Measurements from ENCODE around the gene TAPBPL. TPM values are rescaled to one million over a fixed set of nuclear protein-coding genes. Genes with fewer than 3 reads are reported as not detected.
"Not testable (repeated sequence)": the region's sequence is repeated elsewhere in the genome, so short reads cannot be mapped to it uniquely, and the experiment has no call there.

TAPBPL gene
- total and polyA plus RNA-seq, 9 donors = 10.3 to 37.5 (median 16.5) TPM

- Histone ChIP-seq H3K27me3 (no peaks in the 10 kb centered on the region), H3K9me3 (no peaks in the 10 kb centered on the region), H3K4me3 (no peak overlapping the region), H3K4me1 (ENCODE audit: insufficient read depth) (peaks cover 3% of the 10 kb centered on the region), H3K27ac (no peak overlapping the region), H3K36me3 (no peaks in the 10 kb centered on the region)
- intact Hi-C loops (cut with DNase I) = no loop called here
- WGBS, 3 donors = 60 to 66% (median 64%) methylated on average over 11 of the region's 11 CpGs
- no peak for DNase-seq
- TF ChIP-seq POLR2A (IDR thresholded peaks at IDR 0.05) (no peak), CTCF (IDR thresholded peaks at IDR 0.05) (no peak), EP300 (IDR thresholded peaks at IDR 0.05) (no peak)
Observed at GRCh38 chr12:6472491-6472890, 20.6 kb downstream of the TAPBPL start.

- intact Hi-C loops (cut with DNase I); DNase-seq; H3K27me3 ChIP-seq; H3K27ac ChIP-seq; H3K9me3 ChIP-seq; H3K4me3 ChIP-seq; H3K36me3 ChIP-seq; H3K4me1 ChIP-seq (ENCODE audit: insufficient read depth): not testable (repeated sequence)
- 86 to 91% (median 89%) methylated on average over 24 to 47 of the region's 48 CpGs for WGBS, 3 donors
Observed at GRCh38 chr12:6475233-6475975, 23.6 kb downstream of the TAPBPL start.

GRCh38 chr12:6476489-6476888 is 24.6 kb downstream of the TAPBPL start:
- no peak for DNase-seq
- 42 to 53% (median 43%) methylated on average over 3 of the region's 3 CpGs for WGBS, 3 donors
- Histone ChIP-seq H3K9me3 (no peaks in the 10 kb centered on the region), H3K27ac (no peak overlapping the region), H3K4me3 (no peak overlapping the region), H3K27me3 (no peaks in the 10 kb centered on the region), H3K4me1 (ENCODE audit: insufficient read depth) (no peaks in the 10 kb centered on the region), H3K36me3 (no peaks in the 10 kb centered on the region)
- intact Hi-C loops (cut with DNase I) = no loop called here
- TF ChIP-seq CTCF (IDR thresholded peaks at IDR 0.05) (no peak), POLR2A (IDR thresholded peaks at IDR 0.05) (no peak), EP300 (IDR thresholded peaks at IDR 0.05) (no peak)

GRCh38 chr12:6477601-6478377 is 25.9 kb downstream of the TAPBPL start:
- H3K36me3 ChIP-seq; H3K4me1 ChIP-seq (ENCODE audit: insufficient read depth); H3K27ac ChIP-seq; H3K9me3 ChIP-seq; H3K4me3 ChIP-seq; H3K27me3 ChIP-seq; intact Hi-C loops (cut with DNase I); DNase-seq: not testable (repeated sequence)
- WGBS, 3 donors = 91 to 93% (median 92%) methylated on average over 36 to 37 of the region's 37 CpGs

GRCh38 chr12:6478416-6478815 is 26.6 kb downstream of the TAPBPL start:
- no peak overlapping the region for H3K27ac ChIP-seq
- WGBS, 3 donors = 70 to 74% (median 70%) methylated on average over 18 to 20 of the region's 20 CpGs
- no peaks in the 10 kb centered on the region for H3K36me3 ChIP-seq
- H3K4me3 ChIP-seq = no peak overlapping the region
- DNase-seq = no peak
- no peaks in the 10 kb centered on the region for H3K27me3 ChIP-seq
- intact Hi-C loops (cut with DNase I) = no loop called here
- no peaks in the 10 kb centered on the region for H3K9me3 ChIP-seq
- no peaks in the 10 kb centered on the region for H3K4me1 ChIP-seq (ENCODE audit: insufficient read depth)
- TF ChIP-seq POLR2A (IDR thresholded peaks at IDR 0.05) (no peak), EP300 (IDR thresholded peaks at IDR 0.05) (no peak), CTCF (IDR thresholded peaks at IDR 0.05) (no peak)

All from ovary (tissue), 9 donors.